ENCODE measurements around the gene MRPS25.

The MRPS25 gene

DNA sequence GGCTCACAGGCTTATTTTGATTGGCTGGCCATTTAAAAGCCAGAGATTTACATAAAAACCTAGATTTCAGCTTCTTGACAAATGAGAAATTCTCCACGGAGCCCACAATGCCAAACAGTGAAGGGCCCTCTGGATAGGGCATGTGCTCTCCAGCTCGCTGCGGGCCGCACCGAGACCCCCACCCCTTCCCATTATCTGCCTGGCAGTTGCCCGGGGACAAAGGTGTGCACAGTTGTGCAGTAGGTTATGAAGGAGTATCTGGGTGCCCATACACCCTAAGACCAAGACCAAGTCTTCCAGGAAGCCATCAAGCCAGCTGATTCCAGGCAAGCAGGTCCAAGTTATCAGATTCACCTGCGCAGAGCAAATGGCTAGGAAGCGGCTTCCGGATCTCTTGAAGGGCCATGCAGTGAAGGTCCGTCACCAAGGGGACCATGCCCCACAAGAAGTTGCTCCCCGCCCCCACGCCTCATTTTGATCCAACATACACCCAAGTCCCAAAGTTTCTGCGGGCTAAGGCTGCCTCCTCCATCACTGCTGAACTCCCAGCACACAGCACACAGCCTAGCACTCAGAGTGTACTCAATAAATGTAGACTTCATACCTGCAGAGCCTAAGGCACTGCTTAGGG lies 1.3 kb downstream of the MRPS25 start:
- H2AFZ ChIP-seq (ENCODE audit: low read depth, low read length), result no peak overlapping the region

DNA sequence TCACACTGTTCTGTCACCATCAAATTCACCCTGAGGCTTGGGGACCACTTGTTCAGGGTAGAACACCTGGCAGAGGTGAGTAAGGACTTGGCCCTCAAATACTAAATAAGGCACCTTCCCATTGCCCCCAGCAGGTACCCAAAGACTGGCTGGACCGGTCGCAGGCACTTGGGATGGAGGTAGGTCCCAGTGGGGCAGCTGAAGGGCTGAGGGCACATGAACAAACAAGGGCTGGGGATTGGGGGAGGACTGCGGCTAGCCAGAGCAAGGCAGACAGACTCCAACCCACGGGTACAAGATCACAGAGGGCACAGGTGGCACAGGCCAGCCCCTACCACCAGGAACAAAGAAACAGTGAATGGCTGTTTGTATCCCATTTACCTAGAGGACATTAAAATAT lies 1.9 kb downstream of the MRPS25 start:
- Histone ChIP-seq H2AFZ (ENCODE audit: low read depth, low read length) (no peak overlapping the region), H3K79me2 (ENCODE audit: low read length) (peaks cover 50% of the 10 kb centered on the region), H3K4me3 (ENCODE audit: low read length) (peak overlapping the region; percentile 88; the same call in 1 of the 2 replicates), H3K9ac (ENCODE audit: low read length) (no peak overlapping the region), H3K27me3 (ENCODE audit: low read depth, low read length) (no peaks in the 10 kb centered on the region), H4K20me1 (ENCODE audit: insufficient read depth, low read length) (peaks cover 12% of the 10 kb centered on the region; the same call in 1 of the 2 replicates), H3K4me1 (ENCODE audit: low read length) (peaks cover 17% of the 10 kb centered on the region), H3K4me2 (ENCODE audit: low read length) (peak overlapping the region; percentile 92), H3K27ac (ENCODE audit: low read length) (no peak overlapping the region), H3K36me3 (replicated peaks; ENCODE audit: low read depth, low read length) (peaks cover 24% of the 10 kb centered on the region), H3K9me3 (ENCODE audit: insufficient read depth, low read length) (no peaks in the 10 kb centered on the region)
- TF ChIP-seq EZH2phosphoT487 (IDR thresholded peaks at IDR 0.05; ENCODE audit: low read depth), result no peak
- TF ChIP-seq CTCF (IDR thresholded peaks at IDR 0.05; ENCODE audit: low read depth, low read length), result no peak

More for the DNA sequence above, 1.3 kb downstream of the MRPS25 start:
- Histone ChIP-seq H3K4me1 (ENCODE audit: low read length) (peaks cover 17% of the 10 kb centered on the region), H3K4me2 (ENCODE audit: low read length) (peak overlapping the region; percentile 92), H4K20me1 (ENCODE audit: insufficient read depth, low read length) (peaks cover 12% of the 10 kb centered on the region; the same call in 1 of the 2 replicates), H3K36me3 (replicated peaks; ENCODE audit: low read depth, low read length) (peaks cover 18% of the 10 kb centered on the region), H3K27ac (ENCODE audit: low read length) (no peak overlapping the region), H3K9ac (ENCODE audit: low read length) (peak overlapping the region; percentile 87), H3K4me3 (ENCODE audit: low read length) (peak overlapping the region; percentile 88), H3K27me3 (ENCODE audit: low read depth, low read length) (no peaks in the 10 kb centered on the region), H3K79me2 (ENCODE audit: low read length) (peaks cover 45% of the 10 kb centered on the region), H3K9me3 (ENCODE audit: insufficient read depth, low read length) (no peaks in the 10 kb centered on the region)
- no peak for TF ChIP-seq CTCF (IDR thresholded peaks at IDR 0.05; ENCODE audit: low read depth, low read length)
- no peak for TF ChIP-seq EZH2phosphoT487 (IDR thresholded peaks at IDR 0.05; ENCODE audit: low read depth)

DNA sequence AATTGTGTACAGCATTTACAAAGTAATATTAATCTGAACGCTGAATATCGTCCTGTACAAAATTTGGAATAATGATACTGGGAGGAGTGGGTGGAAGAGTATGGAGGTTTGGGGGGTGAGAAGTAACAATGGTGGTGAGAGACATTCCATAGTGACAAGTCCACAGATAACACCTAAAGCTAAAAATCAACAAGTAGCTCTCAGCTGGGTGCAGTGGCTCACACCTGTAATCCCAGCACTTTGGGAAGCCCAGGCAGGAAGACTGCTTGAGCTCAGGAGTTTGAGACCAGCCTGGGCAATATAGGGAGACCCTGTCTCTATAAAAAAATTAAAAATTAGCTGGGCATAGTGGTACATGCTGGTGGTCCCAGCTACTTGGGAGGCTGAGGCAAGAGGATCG lies 5.1 kb downstream of the MRPS25 start:
- H4K20me1 ChIP-seq (ENCODE audit: insufficient read depth, low read length), result peaks cover 19% of the 10 kb centered on the region
- peaks cover 45% of the 10 kb centered on the region for H3K36me3 ChIP-seq (replicated peaks; ENCODE audit: low read depth, low read length)

More for the DNA sequence above, 5.1 kb downstream of the MRPS25 start:
- TF ChIP-seq CTCF (IDR thresholded peaks at IDR 0.05; ENCODE audit: low read depth, low read length) (no peak), EZH2phosphoT487 (IDR thresholded peaks at IDR 0.05; ENCODE audit: low read depth) (no peak)
- Histone ChIP-seq H3K79me2 (ENCODE audit: low read length) (peaks cover 80% of the 10 kb centered on the region), H3K9me3 (ENCODE audit: insufficient read depth, low read length) (no peaks in the 10 kb centered on the region), H2AFZ (ENCODE audit: low read depth, low read length) (no peak overlapping the region), H3K27me3 (ENCODE audit: low read depth, low read length) (no peaks in the 10 kb centered on the region), H3K4me2 (ENCODE audit: low read length) (no peak overlapping the region), H3K27ac (ENCODE audit: low read length) (no peak overlapping the region), H3K4me1 (ENCODE audit: low read length) (peaks cover 17% of the 10 kb centered on the region), H3K9ac (ENCODE audit: low read length) (no peak overlapping the region), H3K4me3 (ENCODE audit: low read length) (no peak overlapping the region)

Measured in OCI-LY3 (cell line).